GM12891 (cell line): ENCODE measurements around the gene ZBTB20.

ENCODE experiments used
- PAX5 ChIP-seq: IDR thresholded peaks from 2 replicates; pipeline ENCODE4 v1.6.1; 2011; ENCODE audit warnings: low read length, moderate library complexity, mild to moderate bottlenecking; ENCODE audit not compliant: insufficient read depth, severe bottlenecking
- POLR2A ChIP-seq: IDR thresholded peaks from 2 replicates; pipeline ENCODE4 v1.6.1; 2011; ENCODE audit warnings: low read depth, low read length, control low read depth
- POLR2AphosphoS5 ChIP-seq: IDR thresholded peaks from 2 replicates; pipeline ENCODE4 v1.6.1; 2011; ENCODE audit warnings: low read depth, low read length, control low read depth
- SPI1 ChIP-seq: IDR thresholded peaks from 2 replicates; pipeline ENCODE4 v1.6.1; 2011; ENCODE audit warnings: low read depth, low read length, control low read depth
- TAF1 ChIP-seq: IDR thresholded peaks from 2 replicates; pipeline ENCODE4 v1.6.1; 2011; ENCODE audit warnings: low read depth, low read length, control low read depth

DNA sequence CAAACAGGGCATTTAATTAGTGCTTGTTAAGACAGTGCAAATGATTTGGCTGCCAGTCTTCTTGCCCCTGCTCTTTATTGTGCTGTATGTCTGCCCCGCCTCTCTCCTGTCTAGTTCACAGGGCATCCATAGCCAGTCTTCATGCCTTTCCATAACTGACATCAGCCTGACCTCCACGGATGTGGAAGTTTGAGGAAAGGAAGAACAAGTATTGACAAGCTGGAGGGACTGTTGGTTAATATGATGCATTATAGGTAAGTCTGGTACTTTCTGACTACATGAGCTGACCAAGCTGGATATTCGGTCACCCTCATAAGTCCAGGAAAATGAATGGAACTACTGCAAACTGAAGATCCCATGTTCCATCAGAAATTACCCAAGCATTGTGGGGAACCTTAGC lies 527.3 kb downstream of the ZBTB20 start:
- TF ChIP-seq POLR2A (no peak), POLR2AphosphoS5 (no peak), PAX5 (no peak), TAF1 (no peak), SPI1 (no peak)
